Measurements from ENCODE around the gene RAB7B.

RAB7B gene

GRCh38 chr1:205986292-205986691, 16.9 kb downstream of the RAB7B start:
- Histone ChIP-seq H4K20me1 (ENCODE audit: insufficient read depth, low read length) (no peaks in the 10 kb centered on the region), H3K4me3 (ENCODE audit: low read length) (no peak overlapping the region), H3K9me3 (ENCODE audit: insufficient read depth, low read length) (no peaks in the 10 kb centered on the region), H2AFZ (ENCODE audit: low read depth, low read length) (no peak overlapping the region), H3K4me2 (ENCODE audit: low read length) (0 out of 2 replicates have a peak overlapping the region, but pooled peaks have one; percentile 8), H3K9ac (ENCODE audit: low read length) (peak overlapping the region; percentile 6; the same call in 1 of the 2 replicates), H3K27me3 (ENCODE audit: low read depth, low read length) (no peaks in the 10 kb centered on the region), H3K27ac (ENCODE audit: low read length) (peak overlapping the region; percentile 20), H3K79me2 (ENCODE audit: low read length) (peaks cover 26% of the 10 kb centered on the region), H3K4me1 (ENCODE audit: low read length) (peaks cover 64% of the 10 kb centered on the region), H3K36me3 (replicated peaks; ENCODE audit: low read depth, low read length) (no peaks in the 10 kb centered on the region)
- TF ChIP-seq CTCF (IDR thresholded peaks at IDR 0.05; ENCODE audit: low read depth, low read length) (peak; percentile 56), EZH2phosphoT487 (IDR thresholded peaks at IDR 0.05; ENCODE audit: low read depth) (no peak)

GRCh38 chr1:205985330-205986005, 17.7 kb downstream of the RAB7B start:
- TF ChIP-seq EZH2phosphoT487 (IDR thresholded peaks at IDR 0.05; ENCODE audit: low read depth), result no peak
- no peak for TF ChIP-seq CTCF (IDR thresholded peaks at IDR 0.05; ENCODE audit: low read depth, low read length)
- peaks cover 26% of the 10 kb centered on the region for H3K79me2 ChIP-seq (ENCODE audit: low read length)

GRCh38 chr1:205983925-205984725, 19.1 kb downstream of the RAB7B start:
- TF ChIP-seq EZH2phosphoT487 (IDR thresholded peaks at IDR 0.05; ENCODE audit: low read depth) (no peak), CTCF (IDR thresholded peaks at IDR 0.05; ENCODE audit: low read depth, low read length) (peak; percentile 97)
- H3K9me3 ChIP-seq (ENCODE audit: insufficient read depth, low read length), result no peaks in the 10 kb centered on the region
- H2AFZ ChIP-seq (ENCODE audit: low read depth, low read length), result no peak overlapping the region; the same call in 1 of the 2 replicates
- H3K36me3 ChIP-seq (replicated peaks; ENCODE audit: low read depth, low read length), result no peaks in the 10 kb centered on the region
- H3K79me2 ChIP-seq (ENCODE audit: low read length), result peaks cover 26% of the 10 kb centered on the region
- peak overlapping the region; percentile 14; the same call in 1 of the 2 replicates for H3K27ac ChIP-seq (ENCODE audit: low read length)
- H3K9ac ChIP-seq (ENCODE audit: low read length), result peak overlapping the region; percentile 38; the same call in 1 of the 2 replicates
- peak overlapping the region; percentile 9; the same call in 1 of the 2 replicates for H3K4me3 ChIP-seq (ENCODE audit: low read length)
- H3K4me2 ChIP-seq (ENCODE audit: low read length), result peak overlapping the region; percentile 51
- peaks cover 46% of the 10 kb centered on the region for H3K4me1 ChIP-seq (ENCODE audit: low read length)
- H3K27me3 ChIP-seq (ENCODE audit: low read depth, low read length), result no peaks in the 10 kb centered on the region
- H4K20me1 ChIP-seq (ENCODE audit: insufficient read depth, low read length), result no peaks in the 10 kb centered on the region

More at GRCh38 chr1:205985330-205986005, 17.7 kb downstream of the RAB7B start:
- no peak overlapping the region for H3K4me2 ChIP-seq (ENCODE audit: low read length)
- H3K27ac ChIP-seq (ENCODE audit: low read length), result peak overlapping the region; percentile 20
- H3K4me1 ChIP-seq (ENCODE audit: low read length), result peaks cover 59% of the 10 kb centered on the region
- no peaks in the 10 kb centered on the region for H3K27me3 ChIP-seq (ENCODE audit: low read depth, low read length)
- H3K9ac ChIP-seq (ENCODE audit: low read length), result peak overlapping the region; percentile 6; the same call in 1 of the 2 replicates
- H3K4me3 ChIP-seq (ENCODE audit: low read length), result no peak overlapping the region
- no peak overlapping the region for H2AFZ ChIP-seq (ENCODE audit: low read depth, low read length)
- H4K20me1 ChIP-seq (ENCODE audit: insufficient read depth, low read length), result no peaks in the 10 kb centered on the region
- H3K36me3 ChIP-seq (replicated peaks; ENCODE audit: low read depth, low read length), result no peaks in the 10 kb centered on the region
- H3K9me3 ChIP-seq (ENCODE audit: insufficient read depth, low read length), result no peaks in the 10 kb centered on the region

GRCh38 chr1:205981257-205981656, 21.9 kb downstream of the RAB7B start:
- TF ChIP-seq CTCF (IDR thresholded peaks at IDR 0.05; ENCODE audit: low read depth, low read length), result no peak
- no peak for TF ChIP-seq EZH2phosphoT487 (IDR thresholded peaks at IDR 0.05; ENCODE audit: low read depth)
- Histone ChIP-seq H3K36me3 (replicated peaks; ENCODE audit: low read depth, low read length) (no peaks in the 10 kb centered on the region), H3K4me1 (ENCODE audit: low read length) (peaks cover 40% of the 10 kb centered on the region), H3K4me3 (ENCODE audit: low read length) (no peak overlapping the region), H3K9me3 (ENCODE audit: insufficient read depth, low read length) (no peaks in the 10 kb centered on the region), H3K27ac (ENCODE audit: low read length) (no peak overlapping the region), H2AFZ (ENCODE audit: low read depth, low read length) (no peak overlapping the region), H3K4me2 (ENCODE audit: low read length) (no peak overlapping the region), H3K79me2 (ENCODE audit: low read length) (peaks cover 23% of the 10 kb centered on the region), H4K20me1 (ENCODE audit: insufficient read depth, low read length) (no peaks in the 10 kb centered on the region), H3K9ac (ENCODE audit: low read length) (no peak overlapping the region), H3K27me3 (ENCODE audit: low read depth, low read length) (no peaks in the 10 kb centered on the region)

Data from OCI-LY3 (cell line).